Measurements from ENCODE around the gene CD1D. TPM values are rescaled to one million over a fixed set of nuclear protein-coding genes. Genes with fewer than 3 reads are reported as not detected.

The CD1D gene
- total RNA-seq, 4 donors from 2014 or later = 0.38 to 11.2 (median 1.5) TPM

DNA sequence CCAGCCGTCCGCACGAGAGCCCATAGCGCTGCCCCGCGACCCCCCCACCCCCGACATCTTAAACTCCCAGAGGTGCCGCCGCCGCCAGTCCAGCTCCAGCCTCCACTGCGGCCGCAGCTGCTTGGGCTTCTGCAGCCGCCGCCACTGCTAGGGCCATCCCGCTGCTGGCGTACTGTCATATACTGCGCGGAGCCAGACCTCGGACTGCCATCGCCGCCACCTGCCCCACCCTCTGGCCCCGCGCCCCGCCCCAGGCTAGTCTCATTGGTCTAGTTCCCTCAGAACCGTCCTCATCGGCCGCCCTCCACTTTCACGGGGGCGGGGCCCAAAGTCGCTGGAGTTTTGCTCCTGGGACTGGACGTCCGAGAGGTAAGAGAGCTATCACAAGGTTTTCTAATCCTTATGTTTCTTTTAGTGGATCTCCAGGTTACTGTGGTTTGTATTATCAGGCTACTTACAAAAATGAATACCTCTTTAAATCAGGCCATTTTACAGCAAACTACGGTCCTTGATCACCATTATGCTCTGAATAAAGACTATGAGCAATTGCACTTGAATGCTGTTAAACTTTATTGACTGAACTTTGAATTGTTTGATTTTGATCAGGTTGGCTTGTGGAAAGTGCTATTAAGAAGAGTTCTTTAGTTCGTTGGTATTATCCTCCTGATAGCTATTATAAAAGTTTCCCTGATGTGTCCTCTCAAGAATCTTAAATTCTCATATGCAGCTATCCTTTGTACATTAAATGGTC lies 2.8 kb upstream of the CD1D start:
- TF ChIP-seq, protein P1, sequence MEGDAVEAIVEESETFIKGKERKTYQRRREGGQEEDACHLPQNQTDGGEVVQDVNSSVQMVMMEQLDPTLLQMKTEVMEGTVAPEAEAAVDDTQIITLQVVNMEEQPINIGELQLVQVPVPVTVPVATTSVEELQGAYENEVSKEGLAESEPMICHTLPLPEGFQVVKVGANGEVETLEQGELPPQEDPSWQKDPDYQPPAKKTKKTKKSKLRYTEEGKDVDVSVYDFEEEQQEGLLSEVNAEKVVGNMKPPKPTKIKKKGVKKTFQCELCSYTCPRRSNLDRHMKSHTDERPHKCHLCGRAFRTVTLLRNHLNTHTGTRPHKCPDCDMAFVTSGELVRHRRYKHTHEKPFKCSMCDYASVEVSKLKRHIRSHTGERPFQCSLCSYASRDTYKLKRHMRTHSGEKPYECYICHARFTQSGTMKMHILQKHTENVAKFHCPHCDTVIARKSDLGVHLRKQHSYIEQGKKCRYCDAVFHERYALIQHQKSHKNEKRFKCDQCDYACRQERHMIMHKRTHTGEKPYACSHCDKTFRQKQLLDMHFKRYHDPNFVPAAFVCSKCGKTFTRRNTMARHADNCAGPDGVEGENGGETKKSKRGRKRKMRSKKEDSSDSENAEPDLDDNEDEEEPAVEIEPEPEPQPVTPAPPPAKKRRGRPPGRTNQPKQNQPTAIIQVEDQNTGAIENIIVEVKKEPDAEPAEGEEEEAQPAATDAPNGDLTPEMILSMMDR (IDR thresholded peaks at IDR 0.05; ENCODE audit: low read depth) = no peak

DNA sequence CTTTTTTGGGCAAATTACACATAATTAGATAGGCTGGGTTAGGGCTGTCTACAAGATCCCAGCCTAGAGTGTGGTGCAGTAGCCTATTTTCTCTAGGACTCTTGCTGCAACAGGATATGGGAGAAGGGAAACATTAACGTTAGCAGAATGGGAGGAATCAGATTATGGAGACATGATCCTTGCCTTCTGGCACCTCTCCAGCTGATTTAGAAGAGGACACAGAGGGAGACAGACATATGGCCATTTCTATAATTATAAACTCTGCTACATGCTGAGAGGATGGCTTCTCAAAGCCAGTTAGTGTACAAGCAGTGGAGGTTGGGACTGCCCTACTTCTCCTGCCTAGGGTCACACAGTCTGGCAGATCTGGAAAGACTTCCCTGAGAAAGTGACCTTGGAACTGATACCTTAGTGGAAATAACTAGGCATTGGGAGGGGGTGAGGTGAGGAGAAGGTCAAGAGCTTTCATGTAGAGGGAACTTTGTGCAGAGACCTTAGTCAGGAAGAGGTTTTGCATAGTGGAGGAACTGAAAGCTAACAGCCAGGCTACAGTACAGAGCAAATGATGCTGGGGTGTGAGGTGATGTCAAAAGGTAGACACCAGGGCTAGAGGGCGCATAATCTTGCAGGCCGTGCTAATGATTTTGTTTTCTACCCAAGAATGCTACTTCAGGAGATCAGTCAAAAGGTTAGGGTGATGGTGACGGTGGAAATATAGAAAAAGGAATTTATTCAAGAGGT lies 1.2 kb upstream of the CD1D start:
- TF ChIP-seq, protein P1 (IDR thresholded peaks at IDR 0.05; ENCODE audit: low read depth) = no peak

DNA sequence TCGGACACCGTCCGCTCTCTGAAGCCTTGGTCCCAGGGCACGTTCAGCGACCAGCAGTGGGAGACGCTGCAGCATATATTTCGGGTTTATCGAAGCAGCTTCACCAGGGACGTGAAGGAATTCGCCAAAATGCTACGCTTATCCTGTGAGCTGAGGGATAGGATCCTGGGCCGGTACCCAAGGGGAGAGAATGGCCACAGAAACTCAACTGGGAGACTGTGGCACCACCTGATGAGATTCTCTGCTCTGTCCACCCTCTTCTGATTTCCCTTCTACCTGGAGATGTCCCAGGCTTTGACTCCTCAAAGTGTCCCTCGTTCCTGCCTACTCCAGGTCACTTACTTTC lies 855 bp downstream of the CD1D start:
- TF ChIP-seq, protein P1 (IDR thresholded peaks at IDR 0.05; ENCODE audit: low read depth) = no peak

DNA sequence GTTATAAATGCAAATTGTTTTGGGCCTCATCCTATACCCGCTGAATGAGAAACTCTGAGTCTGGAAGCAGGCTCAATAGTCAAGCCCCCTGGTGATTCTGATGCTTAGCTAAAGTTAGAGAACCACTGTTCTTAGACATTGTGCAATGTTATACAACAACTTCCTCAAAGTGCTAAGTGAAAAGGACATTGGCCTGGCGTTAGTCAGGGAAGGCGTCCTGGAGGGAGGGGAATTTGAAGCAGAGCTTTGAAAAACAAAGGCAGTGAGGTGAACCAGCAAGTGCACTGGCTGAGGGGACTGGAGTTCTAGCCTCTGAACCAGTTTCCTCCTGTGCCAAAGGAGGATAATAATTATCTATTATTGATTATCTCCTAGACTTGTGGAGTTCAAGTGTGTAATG lies 5.1 kb downstream of the CD1D start:
- TF ChIP-seq, protein P1 (IDR thresholded peaks at IDR 0.05; ENCODE audit: low read depth) = no peak

DNA sequence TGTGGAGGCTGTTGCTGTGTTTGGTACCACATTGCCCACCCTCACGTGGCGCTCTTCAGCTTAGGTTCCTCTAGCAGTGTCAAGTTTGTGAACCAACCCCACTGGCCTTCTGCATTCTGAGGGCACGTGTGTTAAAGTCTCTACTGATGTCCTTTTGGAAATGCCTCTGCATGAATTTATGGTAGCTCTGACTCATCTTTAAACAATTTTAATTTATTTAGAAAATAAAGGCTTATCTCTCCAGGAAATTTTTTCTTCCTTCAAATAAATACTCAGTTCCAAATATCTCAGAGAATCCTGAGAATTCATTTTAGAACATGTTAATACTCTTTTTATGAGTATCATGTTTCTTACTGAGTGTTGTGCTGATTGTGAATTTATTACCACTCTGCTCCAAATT lies 5.5 kb downstream of the CD1D start:
- TF ChIP-seq, protein P1 (IDR thresholded peaks at IDR 0.05; ENCODE audit: low read depth) = no peak

DNA sequence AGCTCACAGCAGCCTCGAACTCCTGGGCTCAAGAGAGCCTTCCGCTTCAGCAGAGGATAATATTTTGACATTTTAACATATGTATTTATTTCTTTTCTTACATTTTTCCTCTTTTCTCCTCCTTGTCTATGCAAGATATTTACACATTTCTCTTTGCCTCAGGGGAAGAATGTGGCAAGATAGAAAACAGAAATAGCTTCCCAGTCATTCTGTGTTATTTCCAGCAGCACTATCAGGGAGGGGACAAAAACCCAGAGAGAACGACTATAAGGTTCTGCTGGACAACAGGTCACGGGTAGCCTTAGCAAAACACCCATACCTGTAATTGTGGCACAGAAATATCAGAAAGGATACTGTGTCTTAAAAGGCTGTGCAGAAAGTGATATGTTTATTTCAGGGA lies 7.9 kb downstream of the CD1D start:
- TF ChIP-seq, protein P1 (IDR thresholded peaks at IDR 0.05; ENCODE audit: low read depth) = no peak

DNA sequence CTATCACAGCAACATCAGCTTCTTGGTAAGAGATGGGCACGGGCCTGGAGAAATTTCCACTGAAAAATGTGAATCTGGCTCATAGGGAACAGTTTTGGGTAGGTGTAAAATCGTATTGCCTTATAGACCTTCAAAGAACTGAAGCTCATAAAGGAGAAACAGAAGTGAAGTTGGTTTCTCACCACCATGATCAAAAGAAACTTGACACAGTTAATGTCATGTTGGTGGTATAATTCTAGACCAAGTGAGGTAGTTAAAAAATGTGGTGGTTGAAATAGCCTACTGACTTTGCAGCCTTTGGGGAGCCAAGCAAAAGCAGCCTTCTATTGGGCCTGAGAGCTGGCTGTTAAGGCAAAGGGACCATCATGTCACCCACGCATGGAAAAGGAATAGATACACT lies 8.9 kb downstream of the CD1D start:
- TF ChIP-seq, protein P1 (IDR thresholded peaks at IDR 0.05; ENCODE audit: low read depth) = no peak

Data from subcutaneous adipose tissue (tissue), 4 donors.